ENCODE measurements around the gene AP3B1.

AP3B1 gene

GRCh38 chr5:78252715-78253114 is 41.8 kb downstream of the AP3B1 start:
- H3K9ac ChIP-seq (ENCODE audit: low read depth, low read length, poor library complexity, severe bottlenecking) = no peak overlapping the region
- H3K36me3 ChIP-seq (ENCODE audit: insufficient read depth, low read length) = peaks cover 36% of the 10 kb centered on the region; the same call in 1 of the 2 replicates
- H3K27me3 ChIP-seq (ENCODE audit: insufficient read depth, low read length, poor library complexity, severe bottlenecking) = no peaks in the 10 kb centered on the region
- no peak overlapping the region for H2AFZ ChIP-seq (ENCODE audit: low read length)
- peaks cover 8% of the 10 kb centered on the region; the same call in 1 of the 2 replicates for H3K9me3 ChIP-seq (ENCODE audit: insufficient read depth, low read depth, low read length)
- H3K9me2 ChIP-seq (replicated peaks; ENCODE audit: low read depth, low read length) = no peaks in the 10 kb centered on the region
- no peaks in the 10 kb centered on the region for H4K20me1 ChIP-seq (ENCODE audit: insufficient read depth, low read length, poor library complexity, severe bottlenecking)
- H3K4me1 ChIP-seq (ENCODE audit: insufficient read depth, low read length, poor library complexity, severe bottlenecking) = no peaks in the 10 kb centered on the region
- H3K4me3 ChIP-seq (ENCODE audit: low read length, poor library complexity, severe bottlenecking) = no peak overlapping the region
- TF ChIP-seq EZH2phosphoT487 (IDR thresholded peaks at IDR 0.05; ENCODE audit: borderline replicate concordance) = no peak
- TF ChIP-seq, protein P1, sequence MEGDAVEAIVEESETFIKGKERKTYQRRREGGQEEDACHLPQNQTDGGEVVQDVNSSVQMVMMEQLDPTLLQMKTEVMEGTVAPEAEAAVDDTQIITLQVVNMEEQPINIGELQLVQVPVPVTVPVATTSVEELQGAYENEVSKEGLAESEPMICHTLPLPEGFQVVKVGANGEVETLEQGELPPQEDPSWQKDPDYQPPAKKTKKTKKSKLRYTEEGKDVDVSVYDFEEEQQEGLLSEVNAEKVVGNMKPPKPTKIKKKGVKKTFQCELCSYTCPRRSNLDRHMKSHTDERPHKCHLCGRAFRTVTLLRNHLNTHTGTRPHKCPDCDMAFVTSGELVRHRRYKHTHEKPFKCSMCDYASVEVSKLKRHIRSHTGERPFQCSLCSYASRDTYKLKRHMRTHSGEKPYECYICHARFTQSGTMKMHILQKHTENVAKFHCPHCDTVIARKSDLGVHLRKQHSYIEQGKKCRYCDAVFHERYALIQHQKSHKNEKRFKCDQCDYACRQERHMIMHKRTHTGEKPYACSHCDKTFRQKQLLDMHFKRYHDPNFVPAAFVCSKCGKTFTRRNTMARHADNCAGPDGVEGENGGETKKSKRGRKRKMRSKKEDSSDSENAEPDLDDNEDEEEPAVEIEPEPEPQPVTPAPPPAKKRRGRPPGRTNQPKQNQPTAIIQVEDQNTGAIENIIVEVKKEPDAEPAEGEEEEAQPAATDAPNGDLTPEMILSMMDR (conservative IDR thresholded peaks at IDR 0.05; ENCODE audit: low read length) = no peak
- H3K4me2 ChIP-seq (ENCODE audit: low read depth, low read length, poor library complexity, severe bottlenecking) = no peak overlapping the region
- peaks cover 81% of the 10 kb centered on the region for H3K79me2 ChIP-seq (ENCODE audit: insufficient read depth, low read length)
- H3F3A ChIP-seq (ENCODE audit: low read depth) = no peaks in the 10 kb centered on the region

DNA sequence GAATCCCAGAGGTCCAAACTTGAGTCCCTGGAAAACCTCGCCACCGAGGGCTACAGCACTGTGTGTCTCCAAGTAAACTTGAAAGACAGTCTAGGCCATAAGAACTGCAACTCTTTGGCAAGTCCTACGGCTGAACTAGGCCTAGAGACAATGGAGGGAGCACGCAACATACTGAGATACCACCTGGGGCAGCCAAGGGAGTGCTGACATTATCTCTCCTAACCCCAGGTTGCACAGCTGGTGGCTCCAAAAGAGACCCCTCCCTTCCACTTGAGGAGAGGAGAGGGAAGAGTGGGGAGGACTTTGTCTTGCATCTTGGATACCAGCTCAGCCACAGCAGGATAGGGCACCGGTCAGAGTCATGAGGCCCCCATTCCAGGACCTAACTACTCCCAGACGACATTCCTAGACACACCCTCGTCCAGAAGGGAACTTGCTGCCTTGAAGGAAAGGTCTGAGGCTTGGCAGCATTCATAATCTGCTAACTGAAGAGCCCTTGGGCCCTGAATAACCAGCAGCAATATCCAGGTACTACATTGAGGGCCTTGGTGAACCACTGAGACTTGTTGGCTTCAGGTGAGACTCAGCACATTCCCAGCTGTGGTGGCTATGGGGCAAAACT is 42.7 kb downstream of the AP3B1 start:
- H3F3A ChIP-seq (ENCODE audit: low read depth) = no peaks in the 10 kb centered on the region
- no peaks in the 10 kb centered on the region for H3K4me1 ChIP-seq (ENCODE audit: insufficient read depth, low read length, poor library complexity, severe bottlenecking)
- H3K9me2 ChIP-seq (replicated peaks; ENCODE audit: low read depth, low read length) = no peaks in the 10 kb centered on the region
- no peaks in the 10 kb centered on the region for H3K27me3 ChIP-seq (ENCODE audit: insufficient read depth, low read length, poor library complexity, severe bottlenecking)
- H2AFZ ChIP-seq (ENCODE audit: low read length) = no peak overlapping the region
- H4K20me1 ChIP-seq (ENCODE audit: insufficient read depth, low read length, poor library complexity, severe bottlenecking) = no peaks in the 10 kb centered on the region
- H3K4me2 ChIP-seq (ENCODE audit: low read depth, low read length, poor library complexity, severe bottlenecking) = no peak overlapping the region
- H3K9ac ChIP-seq (ENCODE audit: low read depth, low read length, poor library complexity, severe bottlenecking) = no peak overlapping the region
- H3K9me3 ChIP-seq (ENCODE audit: insufficient read depth, low read depth, low read length) = peaks cover 7% of the 10 kb centered on the region; the same call in 1 of the 2 replicates
- peaks cover 72% of the 10 kb centered on the region for H3K79me2 ChIP-seq (ENCODE audit: insufficient read depth, low read length)
- peaks cover 36% of the 10 kb centered on the region; the same call in 1 of the 2 replicates for H3K36me3 ChIP-seq (ENCODE audit: insufficient read depth, low read length)
- TF ChIP-seq, protein P1 (conservative IDR thresholded peaks at IDR 0.05; ENCODE audit: low read length) = no peak
- no peak for TF ChIP-seq EZH2phosphoT487 (IDR thresholded peaks at IDR 0.05; ENCODE audit: borderline replicate concordance)
- no peak overlapping the region for H3K4me3 ChIP-seq (ENCODE audit: low read length, poor library complexity, severe bottlenecking)

GRCh38 chr5:78245136-78245535 is 49.4 kb downstream of the AP3B1 start:
- H3K4me2 ChIP-seq (ENCODE audit: low read depth, low read length, poor library complexity, severe bottlenecking) = no peak overlapping the region
- H3K4me1 ChIP-seq (ENCODE audit: insufficient read depth, low read length, poor library complexity, severe bottlenecking) = no peaks in the 10 kb centered on the region
- H3K79me2 ChIP-seq (ENCODE audit: insufficient read depth, low read length) = peaks cover 21% of the 10 kb centered on the region
- H2AFZ ChIP-seq (ENCODE audit: low read length) = no peak overlapping the region
- no peak overlapping the region for H3K4me3 ChIP-seq (ENCODE audit: low read length, poor library complexity, severe bottlenecking)
- no peaks in the 10 kb centered on the region for H3K9me2 ChIP-seq (replicated peaks; ENCODE audit: low read depth, low read length)
- TF ChIP-seq, protein P1 (conservative IDR thresholded peaks at IDR 0.05; ENCODE audit: low read length) = no peak
- no peak for TF ChIP-seq EZH2phosphoT487 (IDR thresholded peaks at IDR 0.05; ENCODE audit: borderline replicate concordance)
- no peaks in the 10 kb centered on the region for H3K27me3 ChIP-seq (ENCODE audit: insufficient read depth, low read length, poor library complexity, severe bottlenecking)
- H3K36me3 ChIP-seq (ENCODE audit: insufficient read depth, low read length) = peaks cover 15% of the 10 kb centered on the region; the same call in 1 of the 2 replicates
- no peaks in the 10 kb centered on the region for H4K20me1 ChIP-seq (ENCODE audit: insufficient read depth, low read length, poor library complexity, severe bottlenecking)
- H3K9ac ChIP-seq (ENCODE audit: low read depth, low read length, poor library complexity, severe bottlenecking) = no peak overlapping the region
- no peaks in the 10 kb centered on the region for H3F3A ChIP-seq (ENCODE audit: low read depth)
- H3K9me3 ChIP-seq (ENCODE audit: insufficient read depth, low read depth, low read length) = no peaks in the 10 kb centered on the region
